Activated CD8-positive, alpha-beta T cell treated with anti-CD3 and anti-CD28 coated beads for 36 hours (primary cell): ENCODE data around the gene YOD1. TPM values are rescaled to one million over a fixed set of nuclear protein-coding genes. Genes with fewer than 3 reads are reported as not detected.

Experiments
- ATAC-seq: fragments of 200-7000 bp; cut with Tn5 transposase; one replicate; pipeline ENCODE4 v1.10.0; 2021; ENCODE audit warnings: mild to moderate bottlenecking, moderate library complexity
- CTCF ChIA-PET: fragments of 350-600 bp; sonication (Branson Sonifier 250); formaldehyde crosslinking; loops from one replicate; lab custom pipeline; 2021; ENCODE audit warnings: antibody characterized with exemption; lab: Charles Lee
- POLR2A ChIA-PET: fragments of 350-600 bp; sonication (Branson Sonifier 250); formaldehyde crosslinking; loops from one replicate; lab custom pipeline; 2021; ENCODE audit warnings: antibody characterized with exemption; lab: Charles Lee
- DNase-seq: peaks from one replicate; pipeline ENCODE4 v3.0.0-alpha.2; 2020
- H3K27ac Mint-ChIP-seq: one replicate; pipeline ENCODE4 v1.8.0; 2021; ENCODE audit warnings: mild to moderate bottlenecking, mixed read lengths
- H3K27me3 Mint-ChIP-seq: one replicate; pipeline ENCODE4 v1.8.0; 2021; ENCODE audit warnings: mixed read lengths
- H3K36me3 Mint-ChIP-seq: one replicate; pipeline ENCODE4 v1.8.0; 2021; ENCODE audit warnings: low read depth, mixed read lengths
- H3K4me1 Mint-ChIP-seq: one replicate; pipeline ENCODE4 v1.8.0; 2021; ENCODE audit warnings: low read depth, mixed read lengths
- H3K4me3 Mint-ChIP-seq: one replicate; pipeline ENCODE4 v1.8.0; 2021; ENCODE audit warnings: mild to moderate bottlenecking, moderate library complexity, mixed read lengths
- H3K9me3 Mint-ChIP-seq: one replicate; pipeline ENCODE4 v1.8.0; 2021; ENCODE audit warnings: mixed read lengths
- intact Hi-C: fragments of 100-400 bp; cut with micrococcal nuclease; formaldehyde crosslinking; loops from one replicate; pipeline ENCODE4 v1.10.0; 2022
- total RNA-seq, 2 experiments: library from RNA; stranded (reverse); gene quantifications; one replicate each; pipeline ENCODE4 v1.2.3, GENCODE V29; 2021
- TF ChIP-seq, protein P1 (sequence below): fragments of 200-600 bp; IDR thresholded peaks from one replicate; pipeline ENCODE4 v1.8.0; 2022; ENCODE audit warnings: antibody characterized with exemption, mild to moderate bottlenecking

YOD1 gene
- total RNA-seq, 2 experiments from 2014 or later, result 7.4 to 7.5 TPM

DNA sequence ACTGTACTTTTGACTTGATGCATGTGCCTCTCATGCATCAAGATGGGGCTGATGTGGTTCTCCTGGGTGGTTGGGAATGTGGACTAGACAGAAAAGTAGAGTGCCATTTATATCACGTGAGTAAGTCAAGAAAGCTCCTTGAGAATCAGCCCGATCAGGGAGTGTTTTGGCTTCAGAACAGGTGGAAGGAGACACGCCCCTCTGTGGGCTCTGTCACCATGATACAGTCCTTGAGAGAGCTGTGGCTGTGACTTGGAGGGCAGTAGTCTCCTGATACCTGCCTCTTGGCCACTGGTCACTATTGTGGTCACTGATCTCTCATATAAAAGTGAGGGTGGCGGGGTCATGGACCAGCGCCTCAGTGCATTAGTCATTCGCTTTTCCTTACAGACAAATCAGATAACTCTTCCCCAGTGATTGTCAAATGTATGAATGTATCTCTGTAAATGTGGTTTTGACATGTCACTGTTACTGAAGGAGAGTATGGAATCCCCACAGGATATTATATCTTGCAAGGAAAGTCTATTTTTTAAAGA is 28.8 kb upstream of the YOD1 start:
- ChIA-PET CTCF (interaction anchor here (0.9 to 3.1 kb wide), 9 partner anchors 9 to 717 kb away, joined by 3 to 15 read pairs (median 6); partner anchors contain the start of genes PFKFB2 and YOD1), POLR2A (interaction anchor here (0.8 kb wide), 1 partner anchor 11 kb away, joined by 3 read pairs; no protein-coding TSS in a partner anchor)
- H3K4me1 Mint-ChIP-seq, result peaks cover 4% of the 10 kb centered on the region
- no peaks in the 10 kb centered on the region for H3K9me3 Mint-ChIP-seq
- H3K27me3 Mint-ChIP-seq, result peaks cover 2% of the 10 kb centered on the region
- DNase-seq (no peak), ATAC-seq (no peak)
- no peak overlapping the region for H3K27ac Mint-ChIP-seq
- intact Hi-C loops, result no loop called here
- H3K36me3 Mint-ChIP-seq, result no peaks in the 10 kb centered on the region
- no peak overlapping the region for H3K4me3 Mint-ChIP-seq
- TF ChIP-seq, protein P1, sequence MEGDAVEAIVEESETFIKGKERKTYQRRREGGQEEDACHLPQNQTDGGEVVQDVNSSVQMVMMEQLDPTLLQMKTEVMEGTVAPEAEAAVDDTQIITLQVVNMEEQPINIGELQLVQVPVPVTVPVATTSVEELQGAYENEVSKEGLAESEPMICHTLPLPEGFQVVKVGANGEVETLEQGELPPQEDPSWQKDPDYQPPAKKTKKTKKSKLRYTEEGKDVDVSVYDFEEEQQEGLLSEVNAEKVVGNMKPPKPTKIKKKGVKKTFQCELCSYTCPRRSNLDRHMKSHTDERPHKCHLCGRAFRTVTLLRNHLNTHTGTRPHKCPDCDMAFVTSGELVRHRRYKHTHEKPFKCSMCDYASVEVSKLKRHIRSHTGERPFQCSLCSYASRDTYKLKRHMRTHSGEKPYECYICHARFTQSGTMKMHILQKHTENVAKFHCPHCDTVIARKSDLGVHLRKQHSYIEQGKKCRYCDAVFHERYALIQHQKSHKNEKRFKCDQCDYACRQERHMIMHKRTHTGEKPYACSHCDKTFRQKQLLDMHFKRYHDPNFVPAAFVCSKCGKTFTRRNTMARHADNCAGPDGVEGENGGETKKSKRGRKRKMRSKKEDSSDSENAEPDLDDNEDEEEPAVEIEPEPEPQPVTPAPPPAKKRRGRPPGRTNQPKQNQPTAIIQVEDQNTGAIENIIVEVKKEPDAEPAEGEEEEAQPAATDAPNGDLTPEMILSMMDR, result no peak

DNA sequence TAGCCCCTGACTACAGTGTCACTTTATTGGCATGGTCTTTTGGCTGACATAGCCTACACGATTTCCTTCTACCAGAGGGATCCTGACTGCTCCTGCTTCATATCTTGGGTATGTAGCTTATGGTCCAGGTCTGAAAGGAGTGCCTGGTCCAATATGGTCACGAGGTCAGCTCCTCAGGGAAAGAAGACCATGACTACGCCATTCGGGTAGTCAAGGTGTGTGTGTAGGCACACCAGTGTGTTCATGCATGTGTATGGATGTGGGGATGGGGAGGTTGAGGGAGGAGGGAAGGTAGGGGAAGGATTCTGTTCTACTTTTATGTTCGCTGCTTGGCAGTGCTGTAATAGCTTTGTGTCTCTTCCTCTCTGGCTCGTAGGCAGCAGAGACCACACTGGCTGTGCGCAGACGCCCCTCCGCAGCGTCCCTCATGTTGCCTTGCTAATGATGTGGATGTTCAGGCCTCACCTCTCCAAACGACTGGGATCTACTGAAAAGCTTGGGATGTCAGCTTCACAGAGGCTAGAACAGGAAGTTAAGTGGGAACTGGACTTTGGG is 27.6 kb upstream of the YOD1 start:
- intact Hi-C loops, result no loop called here
- DNase-seq, result no peak
- no peaks in the 10 kb centered on the region for H3K36me3 Mint-ChIP-seq
- no peak for ATAC-seq
- H3K27ac Mint-ChIP-seq, result no peak overlapping the region
- CTCF ChIA-PET, result interaction anchor here (0.7 to 3.1 kb wide), 10 partner anchors 23 to 421 kb away, joined by 3 to 15 read pairs (median 5); partner anchors contain the start of gene PFKFB2
- peaks cover 2% of the 10 kb centered on the region for H3K27me3 Mint-ChIP-seq
- no peak overlapping the region for H3K4me3 Mint-ChIP-seq
- no peaks in the 10 kb centered on the region for H3K4me1 Mint-ChIP-seq
- H3K9me3 Mint-ChIP-seq, result no peaks in the 10 kb centered on the region
- POLR2A ChIA-PET, result interaction anchor here (0.7 kb wide), 1 partner anchor 323 kb away, joined by 3 read pairs; no protein-coding TSS in a partner anchor
- TF ChIP-seq, protein P1, result no peak

DNA sequence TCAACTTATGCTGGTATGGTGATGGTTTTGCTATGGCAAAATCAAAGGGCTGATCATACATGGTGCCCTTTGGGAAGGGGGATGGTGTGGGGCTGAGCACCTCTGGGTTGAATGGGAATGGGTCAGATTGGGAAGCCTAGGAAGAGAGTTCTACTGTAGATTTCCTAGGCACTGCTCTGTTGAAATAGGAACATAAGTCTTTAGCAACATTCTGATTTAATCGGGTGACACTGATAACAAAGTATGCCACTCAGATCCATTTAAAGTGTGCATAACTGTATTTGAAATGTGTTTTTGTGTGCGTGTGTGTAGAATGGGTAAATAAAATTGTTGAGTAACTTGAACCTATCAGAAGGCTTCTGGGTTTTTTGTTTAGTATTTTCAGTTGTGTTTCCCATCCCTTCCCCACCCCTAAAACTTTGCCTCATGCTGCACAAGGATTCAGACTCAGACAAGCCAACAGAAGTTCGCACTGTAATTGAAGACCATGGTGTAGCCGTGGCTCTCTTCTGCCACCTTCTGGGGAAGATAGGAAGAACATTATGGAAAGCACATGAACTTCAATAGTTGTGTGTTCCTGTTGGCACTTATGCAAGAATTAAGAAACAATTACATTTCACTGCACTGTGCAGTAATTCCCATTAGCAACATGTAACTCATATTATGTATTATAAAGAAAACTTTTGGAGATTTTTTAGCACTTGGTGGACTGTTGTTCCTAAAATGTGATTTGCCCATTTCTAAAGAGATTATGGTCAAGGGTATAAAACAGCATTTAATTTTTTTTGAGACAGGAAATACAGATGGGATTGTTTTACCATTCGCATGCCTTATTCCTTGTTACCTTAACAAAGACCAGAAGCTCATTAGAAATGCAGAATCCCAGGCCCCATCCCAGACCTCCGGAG is 26.7 kb upstream of the YOD1 start:
- Mint-ChIP-seq H3K4me3 (no peak overlapping the region), H3K27me3 (no peaks in the 10 kb centered on the region), H3K27ac (no peak overlapping the region), H3K4me1 (no peaks in the 10 kb centered on the region), H3K36me3 (no peaks in the 10 kb centered on the region), H3K9me3 (no peaks in the 10 kb centered on the region)
- ATAC-seq, result peak; percentile 98
- POLR2A ChIA-PET, result interaction anchor here (0.7 kb wide), 1 partner anchor 324 kb away, joined by 3 read pairs; no protein-coding TSS in a partner anchor
- TF ChIP-seq, protein P1, result peak; percentile 90
- peak; percentile 76 for DNase-seq
- CTCF ChIA-PET, result interaction anchor here (0.7 to 8.0 kb wide), 11 partner anchors 9 to 422 kb away, joined by 3 to 49 read pairs (median 4); partner anchors contain the start of genes PFKFB2 and YOD1
- intact Hi-C loops, result loop anchor here (2.0 kb wide), 1 partner anchor 27 kb away; the partner anchor contains the start of gene YOD1

DNA sequence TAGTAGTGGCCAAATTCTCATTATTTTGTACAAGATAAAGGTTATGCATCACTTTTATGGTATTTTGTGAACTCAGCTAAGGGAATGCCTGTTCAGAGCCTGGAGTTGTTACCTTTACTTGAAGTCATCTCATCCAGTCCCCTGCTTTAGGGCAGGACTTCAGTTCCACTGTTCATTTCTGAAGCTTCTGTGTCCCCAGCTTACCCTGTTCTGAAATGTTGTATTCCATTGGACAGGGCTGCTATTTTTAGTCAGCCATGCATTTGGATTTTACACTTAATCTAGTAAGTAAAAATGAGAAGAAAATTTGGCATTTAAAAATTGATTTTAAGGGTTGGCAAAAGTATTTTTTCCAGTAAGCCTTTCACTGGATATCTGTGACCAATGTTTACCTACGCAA is 26.0 kb upstream of the YOD1 start:
- Mint-ChIP-seq H3K4me3 (no peak overlapping the region), H3K27me3 (no peaks in the 10 kb centered on the region), H3K9me3 (no peaks in the 10 kb centered on the region), H3K4me1 (no peaks in the 10 kb centered on the region), H3K36me3 (no peaks in the 10 kb centered on the region), H3K27ac (no peak overlapping the region)
- POLR2A ChIA-PET, result no interaction called here
- no peak for ATAC-seq
- CTCF ChIA-PET, result interaction anchor here (0.7 to 8.0 kb wide), 9 partner anchors 9 to 427 kb away, joined by 3 to 49 read pairs (median 4); partner anchors contain the start of gene YOD1
- intact Hi-C loops, result loop anchor here (2.0 kb wide), 1 partner anchor 26 kb away; the partner anchor contains the start of gene YOD1
- TF ChIP-seq, protein P1, result no peak
- DNase-seq, result no peak
